HG02623 (cell line): Measurements from ENCODE around the gene KPNA6.

ENCODE experiments used
- ATAC-seq: cut with Tn5 transposase; IDR thresholded peaks from one replicate; pipeline ENCODE4 v1.9.1; 2021; ENCODE audit warnings: moderate library complexity; ENCODE audit not compliant: unreplicated experiment

The KPNA6 gene

GRCh38 chr1:32215629-32216480 lies 108.0 kb downstream of the KPNA6 start:
- ATAC-seq: no peak

GRCh38 chr1:32216566-32216965 lies 108.7 kb downstream of the KPNA6 start:
- no peak for ATAC-seq

- ATAC-seq: no peak
Measured at GRCh38 chr1:32219022-32219421, 111.2 kb downstream of the KPNA6 start.

GRCh38 chr1:32220746-32221580 lies 113.1 kb downstream of the KPNA6 start:
- no peak for ATAC-seq

- no peak for ATAC-seq
Measured at GRCh38 chr1:32221581-32221979, 113.7 kb downstream of the KPNA6 start.

- peak; percentile 95 for ATAC-seq
Measured at GRCh38 chr1:32221980-32222755, 114.3 kb downstream of the KPNA6 start, which contains the start of the genes EIF3I and TMEM234. Gene EIF3I (plus strand): TSS chr1:32222407. CDS start chr1:32222442, 35 bp downstream. Gene TMEM234 (minus strand): TSS chr1:32222353. CDS start chr1:32222322, 31 bp downstream.

GRCh38 chr1:32223683-32224082 lies 115.8 kb downstream of the KPNA6 start:
- no peak for ATAC-seq

- ATAC-seq: no peak
Measured at GRCh38 chr1:32224285-32224684, 116.4 kb downstream of the KPNA6 start.
